ENCODE measurements around the gene CADPS.

DNA sequence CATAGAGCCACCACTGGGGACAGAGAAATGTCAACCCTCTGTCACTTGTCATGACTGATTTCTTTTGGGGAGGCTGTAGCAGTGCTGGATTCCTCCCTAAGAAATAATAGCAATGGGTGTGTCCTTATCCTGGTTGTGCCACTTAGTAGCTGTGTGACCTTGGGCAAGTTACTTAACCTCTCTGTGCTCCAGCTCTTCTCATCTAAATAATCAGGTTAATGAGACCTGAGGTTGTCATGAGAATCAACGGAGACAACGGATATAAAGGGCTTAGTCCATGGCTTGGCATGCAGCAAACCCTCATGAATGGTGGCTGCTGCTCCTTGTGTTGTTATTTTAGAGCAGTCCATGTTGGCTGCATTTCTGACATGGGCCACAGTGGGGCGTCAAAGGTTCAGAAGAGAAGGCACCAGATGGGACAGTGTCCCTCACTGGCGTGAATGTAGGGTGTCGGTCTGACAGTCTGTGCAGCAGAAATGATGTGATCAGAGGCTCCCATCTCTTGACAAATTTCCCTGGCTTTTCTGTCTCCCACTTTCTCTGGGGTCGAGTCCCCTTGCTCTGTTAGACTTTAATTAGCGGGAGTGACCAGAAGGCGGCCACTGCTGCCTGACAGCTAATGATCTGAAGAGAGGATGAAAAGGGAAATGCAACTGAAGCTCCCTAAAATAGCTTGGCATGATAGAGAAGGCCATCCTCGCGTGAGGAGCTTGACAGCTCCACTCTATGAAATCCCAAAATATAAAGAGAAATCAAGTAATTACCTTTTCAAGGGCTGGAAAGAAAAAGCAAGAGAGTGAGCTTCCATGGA is 209.4 kb downstream of the CADPS start:
- TF ChIP-seq, protein P1, sequence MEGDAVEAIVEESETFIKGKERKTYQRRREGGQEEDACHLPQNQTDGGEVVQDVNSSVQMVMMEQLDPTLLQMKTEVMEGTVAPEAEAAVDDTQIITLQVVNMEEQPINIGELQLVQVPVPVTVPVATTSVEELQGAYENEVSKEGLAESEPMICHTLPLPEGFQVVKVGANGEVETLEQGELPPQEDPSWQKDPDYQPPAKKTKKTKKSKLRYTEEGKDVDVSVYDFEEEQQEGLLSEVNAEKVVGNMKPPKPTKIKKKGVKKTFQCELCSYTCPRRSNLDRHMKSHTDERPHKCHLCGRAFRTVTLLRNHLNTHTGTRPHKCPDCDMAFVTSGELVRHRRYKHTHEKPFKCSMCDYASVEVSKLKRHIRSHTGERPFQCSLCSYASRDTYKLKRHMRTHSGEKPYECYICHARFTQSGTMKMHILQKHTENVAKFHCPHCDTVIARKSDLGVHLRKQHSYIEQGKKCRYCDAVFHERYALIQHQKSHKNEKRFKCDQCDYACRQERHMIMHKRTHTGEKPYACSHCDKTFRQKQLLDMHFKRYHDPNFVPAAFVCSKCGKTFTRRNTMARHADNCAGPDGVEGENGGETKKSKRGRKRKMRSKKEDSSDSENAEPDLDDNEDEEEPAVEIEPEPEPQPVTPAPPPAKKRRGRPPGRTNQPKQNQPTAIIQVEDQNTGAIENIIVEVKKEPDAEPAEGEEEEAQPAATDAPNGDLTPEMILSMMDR (IDR thresholded peaks at IDR 0.05; ENCODE audit: insufficient read depth, low read length) = peak; percentile 45
- no peak for TF ChIP-seq GABPA (IDR thresholded peaks at IDR 0.05; ENCODE audit: low read depth)
- TF ChIP-seq POLR2AphosphoS5 (IDR thresholded peaks at IDR 0.05; ENCODE audit: low read depth) = no peak
- TF ChIP-seq, protein P2, sequence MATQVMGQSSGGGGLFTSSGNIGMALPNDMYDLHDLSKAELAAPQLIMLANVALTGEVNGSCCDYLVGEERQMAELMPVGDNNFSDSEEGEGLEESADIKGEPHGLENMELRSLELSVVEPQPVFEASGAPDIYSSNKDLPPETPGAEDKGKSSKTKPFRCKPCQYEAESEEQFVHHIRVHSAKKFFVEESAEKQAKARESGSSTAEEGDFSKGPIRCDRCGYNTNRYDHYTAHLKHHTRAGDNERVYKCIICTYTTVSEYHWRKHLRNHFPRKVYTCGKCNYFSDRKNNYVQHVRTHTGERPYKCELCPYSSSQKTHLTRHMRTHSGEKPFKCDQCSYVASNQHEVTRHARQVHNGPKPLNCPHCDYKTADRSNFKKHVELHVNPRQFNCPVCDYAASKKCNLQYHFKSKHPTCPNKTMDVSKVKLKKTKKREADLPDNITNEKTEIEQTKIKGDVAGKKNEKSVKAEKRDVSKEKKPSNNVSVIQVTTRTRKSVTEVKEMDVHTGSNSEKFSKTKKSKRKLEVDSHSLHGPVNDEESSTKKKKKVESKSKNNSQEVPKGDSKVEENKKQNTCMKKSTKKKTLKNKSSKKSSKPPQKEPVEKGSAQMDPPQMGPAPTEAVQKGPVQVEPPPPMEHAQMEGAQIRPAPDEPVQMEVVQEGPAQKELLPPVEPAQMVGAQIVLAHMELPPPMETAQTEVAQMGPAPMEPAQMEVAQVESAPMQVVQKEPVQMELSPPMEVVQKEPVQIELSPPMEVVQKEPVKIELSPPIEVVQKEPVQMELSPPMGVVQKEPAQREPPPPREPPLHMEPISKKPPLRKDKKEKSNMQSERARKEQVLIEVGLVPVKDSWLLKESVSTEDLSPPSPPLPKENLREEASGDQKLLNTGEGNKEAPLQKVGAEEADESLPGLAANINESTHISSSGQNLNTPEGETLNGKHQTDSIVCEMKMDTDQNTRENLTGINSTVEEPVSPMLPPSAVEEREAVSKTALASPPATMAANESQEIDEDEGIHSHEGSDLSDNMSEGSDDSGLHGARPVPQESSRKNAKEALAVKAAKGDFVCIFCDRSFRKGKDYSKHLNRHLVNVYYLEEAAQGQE (IDR thresholded peaks at IDR 0.05; ENCODE audit: insufficient replicate concordance, low read depth) = no peak
- no peak for TF ChIP-seq SPI1 (IDR thresholded peaks at IDR 0.05; ENCODE audit: borderline replicate concordance, low read depth)
